Cardiac septum (tissue), 1 donor: Measurements from ENCODE around the gene HDAC9. TPM values are rescaled to one million over a fixed set of nuclear protein-coding genes. Genes with fewer than 3 reads are reported as not detected.

Source experiments
- DNase-seq: peaks from one replicate; pipeline ENCODE4 v3.0.0-alpha.2; 2020; ENCODE audit warnings: low spot score
- intact Hi-C: fragments of 100-400 bp; cut with DNase I; formaldehyde crosslinking; loops from one replicate; pipeline ENCODE4 v1.14.0; 2022
- total RNA-seq: library from RNA; stranded (reverse); fragmentation: NEBNext Ultra II Directional; extraction: Animal tissue kit (Norgen Biotek cat#: 25700); gene quantifications from one replicate; pipeline ENCODE4 v1.2.1, GENCODE V29; 2021
- donor health status: DM: no; HTN: no; CAD: no.

Gene HDAC9
- total RNA-seq, 1 donor from 2014 or later: 87.5 TPM

DNA sequence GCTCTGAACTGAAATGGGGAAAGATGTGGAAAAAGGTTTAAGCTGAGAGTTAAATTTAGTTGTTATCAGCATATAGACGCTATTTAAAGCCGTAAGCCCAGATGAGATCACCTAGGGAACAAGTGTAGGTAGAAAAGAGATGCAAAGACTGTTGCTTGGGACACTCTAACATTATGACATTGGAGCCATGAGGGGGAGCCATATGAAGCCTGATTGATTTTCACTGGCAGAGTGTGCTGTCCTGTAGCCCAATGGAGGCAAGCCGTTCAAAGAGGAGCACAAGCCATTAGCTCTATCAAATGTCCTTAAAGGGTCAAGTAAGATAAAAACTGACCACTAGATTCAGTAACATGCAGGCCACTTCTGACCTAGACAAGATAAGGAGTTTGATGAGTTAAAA is 398.6 kb downstream of the HDAC9 start:
- no peak for DNase-seq
- intact Hi-C loops: no loop called here

DNA sequence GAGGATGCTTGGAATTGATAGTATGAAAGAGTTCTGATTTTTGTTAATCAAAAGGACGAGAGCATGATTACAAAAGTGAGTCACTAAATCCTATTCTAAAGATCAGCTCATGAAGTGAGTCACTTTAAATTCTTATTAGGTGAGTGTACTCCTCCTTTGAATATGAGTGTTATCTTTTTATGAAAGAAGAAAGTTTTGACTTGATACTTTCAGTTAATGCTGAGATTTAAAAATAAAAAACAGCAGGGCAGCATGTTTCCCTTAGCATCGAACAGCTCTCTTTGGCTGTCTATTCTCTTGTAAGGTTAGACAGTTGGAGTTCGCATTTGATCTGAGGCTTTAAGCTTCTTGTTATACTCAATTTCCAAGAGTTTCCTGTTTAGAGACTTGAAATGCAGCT is 399.9 kb downstream of the HDAC9 start:
- no peak for DNase-seq
- intact Hi-C loops: no loop called here

DNA sequence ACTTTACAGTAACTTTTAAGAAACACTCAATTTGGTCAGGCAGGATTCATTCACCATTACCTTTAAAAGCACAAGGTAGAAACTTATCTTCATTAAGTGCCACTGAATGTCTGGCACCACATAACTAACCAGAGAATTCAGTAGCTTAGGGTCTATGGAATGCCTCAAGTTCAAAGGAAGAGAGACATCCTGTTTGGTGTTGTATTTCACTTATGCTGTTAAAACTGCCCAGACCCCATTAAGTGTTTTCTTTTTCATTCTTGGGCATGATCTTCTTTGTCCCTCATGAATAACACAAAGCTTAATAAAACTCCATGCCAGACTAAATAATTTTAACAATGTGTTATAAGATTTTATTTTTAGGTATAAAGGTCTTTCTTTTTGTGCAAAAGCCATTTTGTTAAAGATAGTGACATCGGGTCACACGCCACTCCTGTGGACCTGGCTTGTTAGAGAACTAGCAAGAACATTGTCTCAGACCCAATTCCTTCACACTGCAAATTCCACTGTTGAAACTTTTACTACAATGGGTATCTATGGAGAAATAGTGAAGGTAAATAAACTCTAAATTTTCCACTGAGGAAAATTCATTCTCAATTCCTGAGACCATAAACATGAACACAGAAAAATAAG is 400.9 kb downstream of the HDAC9 start:
- intact Hi-C loops: no loop called here
- DNase-seq: no peak

DNA sequence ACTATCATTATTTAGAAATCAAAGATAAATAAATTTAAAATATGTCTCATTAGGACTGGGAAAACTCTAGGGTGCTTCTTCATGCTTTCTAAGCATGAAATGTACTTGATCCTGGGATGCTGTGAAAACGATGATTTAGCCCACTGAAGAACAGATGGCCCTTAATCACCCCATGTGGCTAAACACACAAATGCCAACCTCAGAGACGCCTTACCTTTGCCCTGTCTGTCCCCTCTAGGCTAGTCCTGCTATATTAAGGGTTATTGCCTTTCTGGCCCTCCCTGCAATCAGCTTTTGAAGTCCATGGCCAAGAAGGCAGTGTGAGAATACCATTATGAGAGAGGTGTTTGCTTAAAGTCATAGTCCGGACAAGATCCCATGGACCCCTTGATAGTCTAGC is 404.7 kb downstream of the HDAC9 start:
- intact Hi-C loops: no loop called here
- DNase-seq: no peak

DNA sequence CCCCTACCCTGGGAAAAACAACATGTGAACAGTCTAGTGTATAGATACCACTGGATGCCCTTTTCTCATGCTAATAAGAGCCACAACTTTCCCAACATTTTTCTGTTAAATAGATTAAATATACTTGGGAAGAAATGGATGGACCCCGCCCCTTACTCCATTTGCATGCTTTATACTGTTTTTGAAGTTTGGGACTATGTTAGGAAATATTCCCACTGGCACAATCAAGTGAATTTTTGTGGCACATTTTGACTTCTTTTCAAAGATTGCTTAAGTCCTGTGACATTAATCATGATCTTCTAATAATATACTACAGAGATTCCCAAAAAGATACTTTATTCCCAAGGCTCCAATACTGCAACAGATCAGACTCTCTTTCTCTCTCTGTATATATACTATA is 405.3 kb downstream of the HDAC9 start:
- intact Hi-C loops: no loop called here
- DNase-seq: no peak

DNA sequence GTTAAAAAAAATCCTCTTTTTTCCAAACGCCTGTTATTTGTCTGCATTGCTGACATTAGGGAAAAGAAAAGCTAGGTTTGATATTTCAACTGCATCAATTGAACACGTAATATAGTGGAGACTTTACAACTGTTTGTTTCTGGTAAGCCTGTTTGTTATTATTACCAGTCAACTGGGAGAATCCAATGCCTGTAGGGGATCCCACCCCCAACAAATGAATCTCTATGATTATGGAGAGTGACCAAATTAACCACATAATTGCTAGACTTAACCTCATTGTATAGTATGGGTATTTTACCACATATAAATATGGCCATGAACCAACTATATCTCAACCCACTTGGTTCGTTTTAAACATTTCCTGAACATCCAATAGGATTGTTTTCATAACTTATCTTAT is 405.8 kb downstream of the HDAC9 start:
- DNase-seq: no peak
- intact Hi-C loops: no loop called here

DNA sequence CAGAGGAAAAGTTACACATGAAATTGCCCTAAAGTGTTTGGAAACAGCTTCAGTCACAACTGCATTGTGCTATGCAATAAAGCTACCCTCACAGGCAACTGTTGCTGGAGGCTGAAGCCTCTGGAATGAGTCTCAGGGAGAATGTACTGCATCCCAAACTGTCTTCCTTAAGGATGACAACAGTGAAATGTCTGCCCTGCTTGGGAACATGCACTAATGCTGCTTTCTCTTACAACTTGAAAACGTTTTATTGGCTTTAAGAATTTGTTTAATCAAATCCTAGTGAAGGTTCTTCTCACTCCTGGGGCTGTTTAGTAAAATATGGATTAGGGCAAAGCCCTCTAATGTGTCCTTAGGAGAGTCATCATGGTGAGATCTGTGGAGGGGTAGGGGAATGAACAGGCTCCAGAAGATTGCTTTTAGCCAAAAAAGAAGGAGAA is 406.5 kb downstream of the HDAC9 start:
- DNase-seq: no peak
- intact Hi-C loops: no loop called here

DNA sequence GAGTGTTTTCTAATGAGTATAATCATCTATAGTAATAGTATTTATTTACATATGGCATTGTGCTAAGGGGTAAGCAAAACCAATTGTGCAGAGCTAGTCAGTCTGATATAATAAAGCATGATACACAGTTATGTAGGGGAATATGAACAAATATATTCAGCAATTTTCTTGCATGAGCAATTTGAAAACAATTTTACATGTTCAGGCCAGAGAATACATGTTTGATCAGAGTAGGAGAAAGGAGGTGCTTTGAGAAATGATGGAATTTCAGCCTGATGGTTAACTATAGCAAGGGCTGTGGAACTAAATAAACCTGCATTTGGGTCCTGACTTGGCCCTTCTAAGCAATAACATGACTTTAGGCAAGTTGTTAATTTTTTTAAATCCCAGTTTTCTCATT is 407.3 kb downstream of the HDAC9 start:
- intact Hi-C loops: no loop called here
- DNase-seq: no peak

DNA sequence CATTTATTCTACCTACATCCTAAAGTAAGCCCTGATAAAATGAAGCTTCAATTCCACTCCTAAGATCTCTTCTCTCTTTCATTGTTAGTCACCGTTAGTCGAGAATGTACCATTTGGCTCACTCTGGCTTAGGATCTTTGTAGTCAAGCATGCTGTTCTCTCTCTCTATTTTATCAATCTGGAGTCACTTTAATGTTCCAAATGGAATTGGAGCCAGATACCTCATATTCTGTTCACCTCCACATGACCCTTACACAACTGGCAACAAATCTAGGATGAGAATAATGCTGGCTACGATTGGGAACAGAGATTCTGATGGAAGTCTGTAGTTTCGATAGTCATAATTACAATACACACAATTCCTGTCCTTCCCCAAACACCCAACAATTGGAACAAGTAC is 408.1 kb downstream of the HDAC9 start:
- no peak for DNase-seq
- intact Hi-C loops: no loop called here

DNA sequence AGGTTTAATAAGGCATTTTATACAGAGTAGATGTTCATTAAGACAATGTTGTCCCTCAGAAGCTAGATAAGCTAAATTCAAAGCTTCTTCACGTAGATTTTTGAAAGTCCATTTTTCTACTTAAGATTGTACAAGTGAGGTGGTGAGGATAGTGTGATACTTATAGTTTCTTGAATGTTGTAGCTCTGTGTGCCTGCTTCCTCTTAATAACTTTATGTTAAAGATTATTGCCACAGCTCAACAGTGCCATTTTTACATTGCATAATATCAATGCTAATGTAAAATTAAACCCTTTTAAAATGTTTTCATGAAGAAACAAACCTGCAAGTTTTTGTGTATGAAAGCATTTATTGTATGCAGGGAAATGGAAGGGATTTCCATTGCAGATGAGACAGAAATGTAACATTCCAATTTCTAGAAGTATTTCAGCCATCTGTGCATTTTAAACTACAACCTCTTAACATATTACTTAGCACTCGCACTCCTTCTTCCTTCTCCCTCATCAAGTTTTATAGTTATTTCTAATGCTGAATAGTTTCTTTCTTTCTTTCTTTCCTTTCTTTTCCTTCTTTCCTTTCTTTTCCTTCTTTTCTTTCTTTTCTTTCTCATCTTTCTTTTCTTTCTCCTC is 409.9 kb downstream of the HDAC9 start:
- intact Hi-C loops: no loop called here
- DNase-seq: no peak

DNA sequence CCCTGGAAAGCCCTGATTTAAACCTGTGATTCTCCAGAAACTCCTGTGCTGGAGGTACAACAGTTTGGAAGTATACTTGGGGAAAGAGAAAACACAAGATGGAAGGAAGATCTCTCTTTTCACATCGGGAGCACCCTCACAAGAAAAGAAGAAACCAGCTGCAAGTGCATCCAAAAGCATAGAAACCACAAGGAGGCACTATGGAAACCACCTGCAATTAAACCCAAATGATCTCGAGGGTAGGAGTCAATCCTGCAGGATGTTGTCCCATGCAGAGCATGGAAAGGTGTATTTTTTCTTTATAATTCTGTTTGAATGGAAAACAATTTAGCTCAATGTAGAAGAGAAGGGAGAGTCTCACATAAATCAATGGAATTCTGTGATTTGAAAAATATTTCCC is 411.4 kb downstream of the HDAC9 start:
- no peak for DNase-seq
- intact Hi-C loops: no loop called here

DNA sequence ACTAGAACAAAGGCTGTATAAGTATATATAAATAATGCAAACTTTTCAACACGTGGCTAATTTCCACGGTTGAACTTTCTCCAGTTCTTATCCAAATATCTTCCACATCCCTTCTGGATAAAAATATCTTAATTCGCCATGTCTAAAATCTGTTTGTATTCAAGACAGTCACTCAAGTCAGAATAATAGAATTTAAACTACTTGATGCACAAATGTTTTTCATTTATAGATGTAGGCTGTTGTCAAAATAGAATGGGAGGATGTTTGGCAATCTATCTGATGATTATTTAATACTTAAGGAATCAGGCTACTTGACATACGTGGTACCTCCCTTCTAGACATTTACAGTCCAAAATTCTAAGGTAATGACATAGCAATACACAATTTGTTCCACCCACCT is 417.6 kb downstream of the HDAC9 start:
- intact Hi-C loops: no loop called here
- no peak for DNase-seq

DNA sequence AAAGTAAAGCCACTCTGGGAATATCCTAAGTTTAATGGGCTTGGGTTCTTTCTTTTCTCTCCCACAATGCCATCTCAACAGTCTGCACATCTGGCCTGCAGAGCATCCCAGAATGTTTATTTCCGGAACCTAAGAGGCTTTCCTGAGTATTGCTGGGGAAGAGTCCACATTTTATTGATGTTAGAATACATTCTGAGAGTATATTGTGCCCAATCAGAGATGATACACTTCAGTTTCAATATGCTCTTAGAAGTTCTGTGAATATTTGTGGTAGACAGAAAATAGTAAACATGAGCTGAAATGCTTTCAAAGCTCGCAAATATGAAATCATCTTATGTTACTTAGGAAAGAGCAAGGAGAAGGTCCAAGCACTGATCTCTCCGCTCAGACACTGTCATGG is 421.3 kb downstream of the HDAC9 start:
- intact Hi-C loops: no loop called here
- DNase-seq: no peak

DNA sequence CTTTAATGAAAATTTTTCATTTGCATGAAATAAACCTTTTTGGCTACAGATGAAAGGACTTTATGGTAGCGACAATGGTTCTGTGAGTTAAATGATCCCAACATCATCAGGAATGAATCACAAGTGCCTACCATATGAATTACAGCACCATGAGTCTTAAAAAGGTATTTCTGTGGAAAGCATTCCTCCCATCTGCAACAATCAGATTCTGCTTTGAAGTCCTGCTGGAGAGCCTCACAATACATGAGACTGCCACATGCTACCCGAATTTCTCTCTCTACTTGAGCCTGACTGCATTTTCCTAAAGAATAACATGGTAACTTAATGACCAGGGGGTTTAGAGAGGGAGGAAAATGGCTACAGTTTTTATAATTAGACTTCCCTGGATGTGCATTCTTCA is 431.6 kb downstream of the HDAC9 start:
- intact Hi-C loops: no loop called here

DNA sequence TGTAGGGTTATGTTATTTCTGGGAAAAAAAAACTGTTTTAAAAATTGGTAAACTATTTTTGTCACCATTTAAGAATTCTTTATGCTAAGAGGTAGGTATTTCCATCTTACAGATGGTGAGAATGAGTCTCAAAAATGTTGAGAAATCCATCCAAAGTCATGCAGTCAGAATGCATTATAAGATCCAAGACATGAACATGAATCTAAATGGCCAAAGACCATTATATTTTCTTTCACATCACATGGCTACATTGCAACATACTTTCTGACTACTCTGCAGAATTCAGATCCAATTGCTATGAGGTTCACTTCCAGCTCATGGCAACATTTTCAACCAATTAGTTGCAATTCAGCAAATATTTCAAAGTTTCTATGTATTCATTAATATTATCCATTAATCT is 440.7 kb downstream of the HDAC9 start:
- intact Hi-C loops: no loop called here
- no peak for DNase-seq

More for the DNA sequence above, 431.6 kb downstream of the HDAC9 start:
- no peak for DNase-seq

DNA sequence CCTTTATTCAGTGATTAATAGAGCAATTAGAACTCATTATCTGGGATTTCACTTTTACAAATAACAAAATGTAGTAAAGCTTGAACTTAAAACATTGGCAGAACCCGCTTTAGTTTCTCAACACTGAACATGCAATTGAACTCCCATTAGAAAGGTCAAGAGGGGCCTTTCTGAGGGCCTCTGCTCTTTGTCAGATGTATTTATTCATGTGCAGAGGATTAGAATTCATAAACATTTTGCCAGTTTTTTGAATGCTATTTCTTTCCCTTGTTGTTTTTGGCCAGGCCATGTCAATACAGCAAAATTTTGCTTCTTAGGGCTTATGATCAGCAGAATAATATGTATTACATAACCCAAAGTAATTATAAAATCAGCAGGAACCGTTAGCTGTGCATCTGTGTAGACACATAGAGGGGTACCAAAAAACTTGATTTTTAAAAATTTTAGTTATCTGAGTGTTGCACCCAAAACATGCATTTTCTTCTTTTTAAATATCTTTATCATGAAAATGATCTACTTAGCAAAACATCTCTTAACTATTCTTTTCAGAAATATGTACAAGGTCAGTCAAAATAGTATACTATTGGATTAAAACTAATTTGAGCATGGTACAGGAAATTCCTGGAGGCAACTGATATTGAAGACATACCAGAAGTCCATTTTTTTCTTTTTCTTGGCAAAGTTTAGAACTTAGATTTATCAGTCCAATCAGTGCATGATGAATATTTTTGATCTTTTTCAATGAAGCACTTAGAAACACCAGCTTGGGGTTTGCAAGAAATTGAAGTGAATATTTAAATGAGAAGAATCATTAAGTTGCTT is 444.4 kb downstream of the HDAC9 start:
- intact Hi-C loops: no loop called here
- no peak for DNase-seq

DNA sequence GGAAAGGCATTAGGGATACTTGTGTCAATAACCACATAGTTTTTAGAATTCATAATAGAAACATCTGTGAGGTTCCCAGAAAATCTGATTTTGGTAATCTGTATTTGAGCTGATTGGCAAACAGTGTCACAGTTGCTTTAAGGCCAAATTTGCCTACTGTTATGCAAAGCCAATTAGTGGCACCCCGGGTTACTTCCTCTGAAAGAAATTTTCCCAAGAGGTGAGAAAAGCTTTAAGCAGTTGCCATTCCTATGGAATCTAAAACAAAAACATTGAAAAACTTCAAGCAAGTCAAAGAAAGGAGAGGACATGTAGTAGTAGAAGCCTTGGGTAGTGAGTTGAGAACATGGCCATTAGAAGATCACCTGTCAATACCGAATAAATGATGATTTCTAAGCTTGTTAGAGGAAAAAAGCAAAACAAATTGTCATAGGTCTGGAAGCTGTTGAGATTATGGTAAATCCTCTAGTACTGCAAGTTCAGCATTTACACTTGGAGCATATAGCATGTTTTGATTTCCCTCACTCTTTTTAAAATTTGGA is 445.1 kb downstream of the HDAC9 start:
- DNase-seq: no peak
- intact Hi-C loops: no loop called here

DNA sequence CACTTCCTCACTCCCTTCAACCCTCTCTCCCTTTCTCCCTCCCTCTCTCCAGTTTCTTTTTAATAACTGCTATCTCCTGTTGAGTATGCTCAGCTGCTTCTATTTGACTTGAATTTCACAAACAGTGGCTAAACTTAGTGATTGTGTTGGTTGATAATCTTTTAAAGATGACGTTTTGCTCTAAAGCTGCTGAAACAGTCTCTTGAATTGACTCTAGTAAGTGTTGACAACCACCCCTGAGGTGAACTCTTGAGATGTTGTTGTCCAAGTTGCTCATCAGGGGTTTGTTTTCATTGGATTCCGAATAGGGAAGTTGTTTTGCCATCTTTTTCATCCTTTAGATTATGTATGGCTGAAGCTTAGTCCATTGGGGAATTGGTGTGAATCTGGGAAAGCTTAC is 445.7 kb downstream of the HDAC9 start:
- no peak for DNase-seq

DNA sequence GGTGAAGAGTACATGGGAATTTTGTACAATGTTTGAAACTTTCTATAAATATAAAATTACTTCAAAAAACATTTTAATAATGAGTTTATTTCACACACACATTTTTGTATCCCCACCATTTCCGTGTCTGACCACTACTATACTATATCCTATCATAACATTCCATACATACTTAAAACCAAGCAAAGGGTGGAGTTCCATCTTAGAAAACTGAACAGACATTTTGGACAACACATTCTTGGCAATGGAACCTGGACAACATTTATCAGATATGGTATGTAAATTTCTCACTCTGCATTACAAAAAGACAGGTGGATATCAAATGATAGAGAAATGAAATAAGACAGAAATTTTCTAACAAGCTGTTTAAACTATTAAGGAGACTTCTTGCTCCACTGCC is 453.0 kb downstream of the HDAC9 start:
- DNase-seq: no peak
- intact Hi-C loops: no loop called here

More for the DNA sequence above, 445.7 kb downstream of the HDAC9 start:
- intact Hi-C loops: no loop called here

DNA sequence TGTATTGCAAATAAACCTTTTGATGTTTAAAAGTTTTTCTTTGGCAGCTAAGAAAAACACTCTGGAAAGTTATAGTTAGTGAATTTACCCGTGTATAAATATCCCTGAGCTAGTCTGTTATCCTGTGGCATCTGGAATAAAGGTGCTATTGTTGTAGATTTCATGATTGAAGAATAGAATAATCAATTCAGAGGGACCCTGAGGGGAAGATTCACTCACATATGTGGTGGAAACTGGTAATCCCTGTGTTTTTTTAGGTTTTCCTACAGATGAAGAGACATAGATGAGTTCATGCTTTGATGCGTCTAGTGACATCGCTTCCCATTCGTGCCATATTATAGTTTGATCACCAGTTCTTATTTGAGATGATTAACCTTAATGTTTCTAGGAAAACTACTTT is 457.3 kb downstream of the HDAC9 start:
- intact Hi-C loops: no loop called here
- no peak for DNase-seq

DNA sequence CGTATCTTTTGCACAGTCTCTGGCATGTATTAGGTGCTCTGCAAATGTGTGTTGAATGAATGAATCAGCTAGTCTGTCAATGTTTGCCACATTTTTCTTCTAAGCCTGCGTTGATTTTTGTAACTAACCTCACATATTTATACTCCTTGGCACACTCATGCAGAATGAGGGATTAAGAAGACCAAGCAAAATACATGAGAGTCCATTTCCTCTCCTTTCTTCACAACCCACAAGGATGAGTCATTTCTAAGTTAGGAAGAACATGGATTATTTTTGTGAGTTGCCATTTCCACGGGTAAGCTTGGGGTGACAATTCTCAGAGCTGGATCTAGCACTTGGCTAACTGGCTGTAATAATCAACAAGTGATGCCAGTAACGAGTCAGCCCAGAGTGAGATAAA is 463.1 kb downstream of the HDAC9 start:
- intact Hi-C loops: no loop called here
- no peak for DNase-seq
